ENCODE data around the gene COX11.

The COX11 gene

GRCh38 chr17:54976316-54976715 is 7.9 kb upstream of the COX11 start:
- no peak for TF ChIP-seq YY1 (IDR thresholded peaks at IDR 0.05; ENCODE audit: low read depth)
- TF ChIP-seq USF1 (IDR thresholded peaks at IDR 0.05), result no peak
- TF ChIP-seq REST (IDR thresholded peaks at IDR 0.05; ENCODE audit: low read depth), result no peak
- TF ChIP-seq MAX (IDR thresholded peaks at IDR 0.05), result no peak
- no peak for TF ChIP-seq CREB1 (IDR thresholded peaks at IDR 0.05; ENCODE audit: low read depth)
- TF ChIP-seq EP300 (IDR thresholded peaks at IDR 0.05; ENCODE audit: borderline replicate concordance), result no peak
- TF ChIP-seq FOXM1 (IDR thresholded peaks at IDR 0.05; ENCODE audit: borderline replicate concordance, low read depth), result no peak
- TF ChIP-seq NFIC (IDR thresholded peaks at IDR 0.05), result no peak
- no peak for TF ChIP-seq TEAD4 (IDR thresholded peaks at IDR 0.05)
- TF ChIP-seq EGR1 (IDR thresholded peaks at IDR 0.05), result no peak
- no peak for TF ChIP-seq CEBPB (IDR thresholded peaks at IDR 0.05)
- no peak for TF ChIP-seq TAF1 (IDR thresholded peaks at IDR 0.05; ENCODE audit: low read depth)

- TF ChIP-seq TCF12 (IDR thresholded peaks at IDR 0.05; ENCODE audit: low read depth) (no peak), EGR1 (IDR thresholded peaks at IDR 0.05) (no peak), EP300 (IDR thresholded peaks at IDR 0.05; ENCODE audit: borderline replicate concordance) (no peak), CEBPB (IDR thresholded peaks at IDR 0.05) (no peak), ZBTB7A (IDR thresholded peaks at IDR 0.05; ENCODE audit: low read depth) (no peak), NFIC (IDR thresholded peaks at IDR 0.05) (no peak), USF1 (IDR thresholded peaks at IDR 0.05) (no peak), RAD21 (IDR thresholded peaks at IDR 0.05; ENCODE audit: low read depth) (no peak), FOXM1 (IDR thresholded peaks at IDR 0.05; ENCODE audit: borderline replicate concordance, low read depth) (no peak), MAX (IDR thresholded peaks at IDR 0.05) (no peak), CREB1 (IDR thresholded peaks at IDR 0.05; ENCODE audit: low read depth) (no peak), TAF1 (IDR thresholded peaks at IDR 0.05; ENCODE audit: low read depth) (no peak), TEAD4 (IDR thresholded peaks at IDR 0.05) (no peak), YY1 (IDR thresholded peaks at IDR 0.05; ENCODE audit: low read depth) (no peak), REST (IDR thresholded peaks at IDR 0.05; ENCODE audit: low read depth) (no peak)
Observed at GRCh38 chr17:54974759-54975158, 6.3 kb upstream of the COX11 start.

GRCh38 chr17:54972406-54973138 is 4.1 kb upstream of the COX11 start:
- no peak for TF ChIP-seq YY1 (IDR thresholded peaks at IDR 0.05; ENCODE audit: low read depth)
- TF ChIP-seq CEBPB (IDR thresholded peaks at IDR 0.05), result no peak
- TF ChIP-seq EGR1 (IDR thresholded peaks at IDR 0.05), result no peak
- no peak for TF ChIP-seq TAF1 (IDR thresholded peaks at IDR 0.05; ENCODE audit: low read depth)
- no peak for TF ChIP-seq NFIC (IDR thresholded peaks at IDR 0.05)
- no peak for TF ChIP-seq USF1 (IDR thresholded peaks at IDR 0.05)

- no peak for TF ChIP-seq TAF1 (IDR thresholded peaks at IDR 0.05; ENCODE audit: low read depth)
- TF ChIP-seq CEBPB (IDR thresholded peaks at IDR 0.05), result no peak
- no peak for TF ChIP-seq NFIC (IDR thresholded peaks at IDR 0.05)
- no peak for TF ChIP-seq TCF12 (IDR thresholded peaks at IDR 0.05; ENCODE audit: low read depth)
- no peak for TF ChIP-seq MAX (IDR thresholded peaks at IDR 0.05)
- no peak for TF ChIP-seq TEAD4 (IDR thresholded peaks at IDR 0.05)
- TF ChIP-seq FOXM1 (IDR thresholded peaks at IDR 0.05; ENCODE audit: borderline replicate concordance, low read depth), result no peak
- no peak for TF ChIP-seq EGR1 (IDR thresholded peaks at IDR 0.05)
Observed at GRCh38 chr17:54971901-54972300, 3.4 kb upstream of the COX11 start.

GRCh38 chr17:54971147-54971546 is 2.7 kb upstream of the COX11 start:
- TF ChIP-seq TEAD4 (IDR thresholded peaks at IDR 0.05) (no peak), TCF12 (IDR thresholded peaks at IDR 0.05; ENCODE audit: low read depth) (no peak), TAF1 (IDR thresholded peaks at IDR 0.05; ENCODE audit: low read depth) (no peak), EP300 (IDR thresholded peaks at IDR 0.05; ENCODE audit: borderline replicate concordance) (no peak), EGR1 (IDR thresholded peaks at IDR 0.05) (no peak), ZBTB7A (IDR thresholded peaks at IDR 0.05; ENCODE audit: low read depth) (no peak)

Measured in Ishikawa (cell line).